Left cardiac atrium (tissue), 4 donors: ENCODE measurements around the gene ANKRD33. TPM values are rescaled to one million over a fixed set of nuclear protein-coding genes. Genes with fewer than 3 reads are reported as not detected.

ENCODE experiments used
- ATAC-seq, 2 donors: fragments of 200-7000 bp; cut with Tn5 transposase; one replicate each; pipeline ENCODE4 v1.9.1; 2020; ENCODE audit warnings: mild to moderate bottlenecking in 2 of 2, moderate library complexity in 2 of 2
- DNase-seq: peaks from one replicate; pipeline ENCODE4 v3.0.0-alpha.2; 2020
- intact Hi-C, 2 donors: fragments of 100-400 bp; cut with DNase I; formaldehyde crosslinking; loops; one replicate each; pipeline versions ENCODE4 v1.14.1 to v1.15.1; 2022 to 2023
- long read RNA-seq: library from polyadenylated mRNA; unstranded; transcript quantifications from one replicate; pipeline ENCODE4 v2.0.0, GENCODE V29; 2021
- total RNA-seq, 2 donors: library from RNA; stranded (reverse); fragmentation: NEBNext Ultra II Directional; extraction: Animal tissue kit (Norgen Biotek cat#: 25700); gene quantifications; one replicate each; pipeline ENCODE4 v1.2.1, GENCODE V29; 2021
- donor health status: DM: no; HTN: yes; CAD: no.
- donor health status: DM: no; HTN: yes; CAD: no; lungs with severe emphysema.
- donor health status: DM: yes; HTN: yes; CAD: no.
- donor health status: Dilated cardiomyopathy.

ANKRD33 gene, protein sequence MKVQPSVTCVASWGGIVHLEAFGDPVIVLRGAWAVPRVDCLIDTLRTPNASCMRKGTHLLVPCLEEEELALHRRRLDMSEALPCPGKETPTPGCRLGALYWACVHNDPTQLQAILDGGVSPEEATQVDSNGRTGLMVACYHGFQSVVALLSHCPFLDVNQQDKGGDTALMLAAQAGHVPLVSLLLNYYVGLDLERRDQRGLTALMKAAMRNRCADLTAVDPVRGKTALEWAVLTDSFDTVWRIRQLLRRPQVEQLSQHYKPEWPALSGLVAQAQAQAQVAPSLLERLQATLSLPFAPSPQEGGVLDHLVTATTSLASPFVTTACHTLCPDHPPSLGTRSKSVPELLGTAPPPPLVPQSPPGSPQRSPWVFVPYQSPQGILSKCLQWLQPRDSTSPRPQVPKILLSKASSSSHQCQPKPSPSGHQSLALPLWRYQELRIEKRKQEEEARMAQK
- not detected for total RNA-seq
- long read RNA-seq: 0 reads

- ATAC-seq (peak; percentile 28 to 32), DNase-seq (peak; percentile 70)
- intact Hi-C loops: no loop called here
These were observed at the start of gene ANKRD33 for GRCh38 chr12:51887476-51888315. Gene ANKRD33 (plus strand): TSS chr12:51888103. CDS start chr12:51888187, 84 bp downstream.

DNA sequence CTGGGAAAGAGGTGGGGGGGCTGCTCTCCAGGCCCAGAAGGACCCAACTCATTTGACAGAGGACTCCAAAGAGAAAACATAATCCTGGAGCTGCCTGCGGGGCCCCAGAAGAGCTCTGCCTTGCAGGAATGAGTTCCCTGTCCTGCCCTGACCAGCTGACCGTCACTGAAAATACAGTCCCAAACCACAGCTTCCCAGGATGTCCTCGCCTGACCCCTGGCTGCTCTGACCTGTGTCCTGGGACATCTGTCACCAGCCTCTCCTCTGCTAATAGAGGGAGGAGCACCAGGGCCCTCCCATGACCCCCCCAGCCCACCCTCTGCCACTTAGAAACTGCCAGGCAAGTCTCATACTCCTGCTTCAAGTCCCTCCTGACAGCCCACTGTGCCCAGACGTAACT is 49.1 kb upstream of the ANKRD33 start:
- ATAC-seq: peak in 1 of 2 donors; percentile 45
- intact Hi-C loops: no loop called here
- DNase-seq: no peak

DNA sequence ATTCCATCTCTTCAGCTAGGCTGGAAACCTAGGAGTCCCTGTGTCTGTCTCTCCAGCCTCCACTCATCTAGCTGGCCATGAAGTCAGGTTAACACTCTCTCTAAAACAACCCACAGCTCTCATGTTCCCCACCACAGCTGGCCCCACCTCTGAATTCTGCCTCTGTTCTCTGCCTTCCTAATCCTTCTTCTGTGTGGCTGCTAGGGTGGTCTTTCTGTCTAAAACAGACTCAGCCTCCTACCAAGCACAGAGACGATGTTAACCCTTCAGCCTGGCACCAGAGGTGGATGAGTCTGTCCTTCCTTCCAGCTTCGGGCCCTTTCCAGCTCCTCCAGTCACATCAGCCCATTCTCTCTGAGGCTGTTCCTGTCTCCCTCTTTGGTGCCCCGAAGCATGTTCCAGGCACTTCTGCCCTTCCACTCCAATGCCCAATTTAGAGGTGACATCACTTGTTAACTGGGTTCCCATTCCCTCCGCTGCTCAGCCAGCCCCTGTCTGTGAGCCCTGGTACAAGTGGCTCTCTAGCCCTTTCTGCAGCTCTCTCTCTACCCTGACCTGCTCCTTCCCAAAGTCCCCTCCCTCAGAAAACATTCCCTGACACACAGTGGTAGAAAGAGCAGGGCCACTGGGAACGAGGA is 48.5 kb upstream of the ANKRD33 start:
- intact Hi-C loops: no loop called here
- peak in 1 of 2 donors; percentile 32 for ATAC-seq
- no peak for DNase-seq

DNA sequence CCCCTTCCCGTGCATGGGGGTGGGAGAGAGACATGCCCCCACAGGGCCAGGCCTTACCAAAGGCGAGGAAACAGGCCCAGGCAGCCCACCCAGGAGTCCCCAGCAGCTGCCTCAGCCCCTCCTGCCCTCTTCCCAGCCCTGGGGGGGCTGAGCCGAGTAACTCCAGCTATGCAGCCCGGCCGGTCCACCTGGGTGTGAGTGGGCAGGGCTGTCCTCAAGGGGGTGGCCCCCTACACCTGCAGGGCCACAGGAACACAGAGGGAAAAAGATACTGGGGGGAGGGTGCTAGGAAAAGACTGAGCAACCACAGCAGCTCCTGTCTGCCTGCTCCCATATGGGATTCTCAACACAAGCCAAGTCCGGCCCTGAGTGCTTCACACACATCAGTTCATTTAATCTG is 46.9 kb upstream of the ANKRD33 start:
- ATAC-seq (no peak), DNase-seq (no peak)
- intact Hi-C loops: no loop called here

- intact Hi-C loops: no loop called here
- DNase-seq (no peak), ATAC-seq (no peak)
These were observed 46.2 kb upstream of the ANKRD33 start for GRCh38 chr12:51841727-51842126.

DNA sequence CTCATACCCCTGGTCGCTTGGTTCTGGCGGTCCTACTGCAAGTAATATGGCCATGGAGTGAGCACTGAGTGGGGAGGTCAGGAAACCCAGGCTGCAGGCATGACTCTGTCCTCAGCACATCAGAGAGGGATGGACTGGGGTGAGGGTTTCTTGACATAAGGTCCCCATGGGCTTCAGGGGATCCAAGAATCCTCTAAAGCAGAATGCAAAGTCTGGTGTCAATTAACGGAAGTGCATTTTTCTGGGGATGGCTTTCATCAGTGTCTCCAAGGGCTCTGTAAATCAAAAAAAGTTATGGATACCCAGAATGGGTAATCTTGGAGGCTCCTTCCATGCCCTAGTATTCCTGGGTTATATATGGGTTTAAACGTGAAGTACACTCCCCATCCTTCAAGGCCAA is 43.0 kb upstream of the ANKRD33 start:
- no peak for DNase-seq
- intact Hi-C loops: no loop called here
- ATAC-seq: no peak

GRCh38 chr12:51845482-51845881 is 42.4 kb upstream of the ANKRD33 start:
- ATAC-seq: no peak
- DNase-seq: no peak
- intact Hi-C loops: no loop called here

- ATAC-seq: no peak
- no peak for DNase-seq
- intact Hi-C loops: no loop called here
These were observed 41.6 kb upstream of the ANKRD33 start for GRCh38 chr12:51846271-51846691.

- peak; percentile 60 to 65 for ATAC-seq
- peak; percentile 63 for DNase-seq
- intact Hi-C loops: no loop called here
These were observed 40.8 kb upstream of the ANKRD33 start for GRCh38 chr12:51846911-51847642.

DNA sequence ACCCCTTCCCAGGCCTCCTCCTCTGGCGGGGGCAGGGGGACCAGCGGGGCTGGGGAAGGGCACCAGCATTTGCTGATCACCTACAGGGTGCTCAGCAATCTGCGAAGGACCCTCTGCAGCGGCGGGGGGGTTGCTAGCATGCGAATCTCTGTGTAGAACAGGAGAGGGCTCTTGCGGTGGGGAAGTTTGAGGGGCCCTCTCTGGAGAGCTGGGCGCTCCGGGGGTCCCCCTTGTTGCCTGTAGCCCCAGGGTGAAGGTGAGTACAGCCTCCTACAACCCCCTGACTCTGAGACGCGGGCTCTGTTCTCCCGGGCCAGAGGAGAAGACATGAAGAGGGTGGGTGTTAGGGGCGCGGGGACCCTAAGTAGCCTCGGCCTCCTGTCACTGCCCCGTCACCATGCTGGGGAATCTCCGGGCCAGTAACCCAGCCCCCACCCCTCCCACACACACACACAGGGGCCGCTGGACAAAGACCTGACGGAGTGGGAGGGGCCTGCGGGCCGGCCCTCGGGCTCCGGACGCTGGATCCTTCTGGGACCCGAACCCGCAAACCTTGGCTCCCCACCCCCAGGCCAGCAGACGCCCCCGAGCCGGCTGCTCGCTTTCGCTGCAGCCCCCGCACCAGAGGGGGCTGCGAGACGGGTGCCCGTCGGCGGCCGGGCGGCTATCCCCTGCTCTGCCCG is 40.1 kb upstream of the ANKRD33 start:
- ATAC-seq (peak; percentile 45), DNase-seq (no peak)
- intact Hi-C loops: no loop called here

- intact Hi-C loops: no loop called here
- DNase-seq (no peak), ATAC-seq (peak; percentile 3 to 10)
These were observed 39.6 kb upstream of the ANKRD33 start, which contains the start of gene FIGNL2 for GRCh38 chr12:51848326-51848727. Gene FIGNL2 (minus strand): TSS chr12:51848718. CDS start chr12:51822413, 26,305 bp downstream.

GRCh38 chr12:51848841-51849735 is 38.8 kb upstream of the ANKRD33 start:
- peak in 1 of 2 donors; percentile 4 for ATAC-seq
- DNase-seq: no peak
- intact Hi-C loops: no loop called here

DNA sequence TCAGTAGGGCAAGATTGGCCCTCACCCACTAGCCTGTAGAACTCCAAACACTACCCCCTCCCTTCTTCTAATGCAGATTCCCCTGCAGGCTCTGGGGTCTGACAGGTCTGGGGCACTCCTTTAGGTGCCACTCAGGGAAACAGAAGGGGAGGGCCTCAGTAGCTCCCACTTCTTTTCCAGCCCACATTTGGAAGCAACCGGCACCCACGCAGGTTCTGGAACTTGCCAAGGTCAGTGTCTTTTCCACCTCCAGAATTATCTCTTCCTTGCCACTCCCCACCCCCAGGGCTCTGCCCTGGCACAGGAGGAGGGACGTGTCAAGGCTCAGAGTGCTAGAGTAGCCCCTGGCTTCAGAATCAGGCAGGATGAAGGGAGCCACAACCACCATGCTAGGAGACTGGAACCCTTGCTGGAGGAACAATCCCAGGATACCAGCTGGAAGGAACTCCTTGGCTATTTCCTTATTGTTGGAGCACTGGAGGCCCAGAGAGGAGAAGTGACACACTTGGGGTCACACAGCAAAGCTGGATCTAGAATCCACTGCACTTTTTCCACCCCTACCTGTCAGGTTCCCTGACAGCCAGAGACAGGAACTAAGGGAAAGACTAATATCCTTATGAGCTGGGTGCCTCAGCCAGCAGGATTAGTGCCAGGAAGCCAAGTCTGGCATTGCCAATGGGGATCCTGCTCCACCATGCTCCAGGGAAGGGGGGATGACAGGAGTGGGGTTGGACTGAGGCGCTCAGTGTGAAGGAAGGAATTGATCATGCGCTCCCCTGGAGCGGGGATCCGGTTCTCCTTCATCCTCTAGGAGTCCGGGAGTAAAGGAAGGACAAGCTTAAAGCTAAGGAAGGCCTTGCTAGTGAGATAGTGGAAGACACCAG is 37.6 kb upstream of the ANKRD33 start:
- DNase-seq: no peak
- ATAC-seq: no peak
- intact Hi-C loops: no loop called here

- DNase-seq (no peak), ATAC-seq (no peak)
- intact Hi-C loops: no loop called here
These were observed 37.0 kb upstream of the ANKRD33 start for GRCh38 chr12:51850965-51851299.

GRCh38 chr12:51851413-51852124 is 36.3 kb upstream of the ANKRD33 start:
- peak in 1 of 2 donors; percentile 17 for ATAC-seq
- DNase-seq: no peak
- intact Hi-C loops: no loop called here
